ENCODE data around the gene KLF14.

- TF ChIP-seq, protein P1, sequence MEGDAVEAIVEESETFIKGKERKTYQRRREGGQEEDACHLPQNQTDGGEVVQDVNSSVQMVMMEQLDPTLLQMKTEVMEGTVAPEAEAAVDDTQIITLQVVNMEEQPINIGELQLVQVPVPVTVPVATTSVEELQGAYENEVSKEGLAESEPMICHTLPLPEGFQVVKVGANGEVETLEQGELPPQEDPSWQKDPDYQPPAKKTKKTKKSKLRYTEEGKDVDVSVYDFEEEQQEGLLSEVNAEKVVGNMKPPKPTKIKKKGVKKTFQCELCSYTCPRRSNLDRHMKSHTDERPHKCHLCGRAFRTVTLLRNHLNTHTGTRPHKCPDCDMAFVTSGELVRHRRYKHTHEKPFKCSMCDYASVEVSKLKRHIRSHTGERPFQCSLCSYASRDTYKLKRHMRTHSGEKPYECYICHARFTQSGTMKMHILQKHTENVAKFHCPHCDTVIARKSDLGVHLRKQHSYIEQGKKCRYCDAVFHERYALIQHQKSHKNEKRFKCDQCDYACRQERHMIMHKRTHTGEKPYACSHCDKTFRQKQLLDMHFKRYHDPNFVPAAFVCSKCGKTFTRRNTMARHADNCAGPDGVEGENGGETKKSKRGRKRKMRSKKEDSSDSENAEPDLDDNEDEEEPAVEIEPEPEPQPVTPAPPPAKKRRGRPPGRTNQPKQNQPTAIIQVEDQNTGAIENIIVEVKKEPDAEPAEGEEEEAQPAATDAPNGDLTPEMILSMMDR (IDR thresholded peaks at IDR 0.05; ENCODE audit: insufficient read depth, low read length, poor library complexity, severe bottlenecking): no peak
- TF ChIP-seq EZH2phosphoT487 (conservative IDR thresholded peaks at IDR 0.05; ENCODE audit: low read length): no peak
Measured at GRCh38 chr7:130733931-130734814, at the start of gene KLF14.
